Activated CD4-positive, alpha-beta T cell treated with anti-CD3 and anti-CD28 coated beads, Interleukin-2, amount 10 ng/mL, durations not matched to agents 24 days and 14 days (primary cell): ENCODE measurements around the gene COX4I2. TPM values are rescaled to one million over a fixed set of nuclear protein-coding genes. Genes with fewer than 3 reads are reported as not detected.
"Not testable (repeated sequence)": the region's sequence is repeated elsewhere in the genome, so short reads cannot be mapped to it uniquely, and the experiment has no call there.

Experiments used
- DNase-seq: peaks from one replicate; pipeline ENCODE4 v3.0.0; 2022
- H3K27ac Mint-ChIP-seq: one replicate; pipeline ENCODE4 v1.8.0; 2022; ENCODE audit warnings: mild to moderate bottlenecking, mixed read lengths
- H3K27me3 Mint-ChIP-seq: one replicate; pipeline ENCODE4 v1.8.0; 2022; ENCODE audit warnings: mixed read lengths
- H3K36me3 Mint-ChIP-seq: one replicate; pipeline ENCODE4 v1.8.0; 2022; ENCODE audit warnings: low read depth, mild to moderate bottlenecking, mixed read lengths
- H3K4me1 Mint-ChIP-seq: one replicate; pipeline ENCODE4 v1.8.0; 2021; ENCODE audit warnings: mixed read lengths
- H3K4me3 Mint-ChIP-seq: one replicate; pipeline ENCODE4 v1.8.0; 2022; ENCODE audit warnings: mild to moderate bottlenecking, moderate library complexity, mixed read lengths
- H3K9me3 Mint-ChIP-seq: one replicate; pipeline ENCODE4 v1.8.0; 2021; ENCODE audit warnings: mixed read lengths
- intact Hi-C: fragments of 100-400 bp; cut with micrococcal nuclease; formaldehyde crosslinking; loops from one replicate; pipeline ENCODE4 v1.15.1; 2023
- total RNA-seq: library from RNA; stranded (reverse); gene quantifications from 2 replicates; pipeline ENCODE4 v1.2.3, GENCODE V29; 2022

Gene COX4I2
- total RNA-seq, 1 donor from 2014 or later: not detected

DNA sequence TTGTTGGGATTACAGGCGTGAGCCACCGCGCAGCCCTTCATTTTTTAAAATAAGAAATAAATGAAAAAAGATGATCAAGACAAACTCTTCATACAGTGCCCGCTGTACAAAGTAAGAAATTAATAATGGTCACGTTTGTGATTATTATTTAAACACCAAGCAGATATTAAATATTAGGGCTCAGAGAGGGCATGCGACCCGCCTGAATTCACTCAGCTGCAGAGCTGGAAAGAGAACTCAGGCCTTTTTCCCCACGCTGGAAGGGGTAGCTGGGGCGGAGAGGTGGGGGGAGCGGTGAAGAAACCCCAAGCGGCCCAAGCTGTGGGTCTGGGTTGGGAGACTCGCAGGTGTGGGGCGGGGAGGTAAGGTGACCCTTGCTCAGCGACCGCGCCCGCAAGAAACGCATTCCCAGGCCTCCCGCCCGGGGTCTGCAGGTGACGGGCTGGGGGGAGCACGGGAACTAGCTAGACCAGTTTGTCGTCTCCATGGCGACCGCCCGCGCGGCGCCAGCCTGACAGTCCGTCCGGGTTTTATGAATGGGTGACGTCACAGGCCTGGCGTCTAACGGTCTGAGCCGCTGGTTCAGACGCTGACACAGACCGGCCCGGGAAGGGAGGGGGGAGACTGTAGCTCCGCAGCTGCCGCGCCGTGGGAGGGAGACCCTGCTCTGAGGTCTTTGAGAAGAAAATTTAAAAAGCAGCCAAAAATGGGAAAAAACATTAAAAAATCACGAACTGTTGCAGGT lies 33.7 kb upstream of the COX4I2 start:
- DNase-seq: peak; percentile 92
- Mint-ChIP-seq H3K27me3 (peaks cover 47% of the 10 kb centered on the region), H3K4me3 (peak overlapping the region; percentile 98), H3K27ac (peak overlapping the region; percentile 30), H3K36me3 (no peaks in the 10 kb centered on the region), H3K9me3 (no peaks in the 10 kb centered on the region), H3K4me1 (peaks cover 26% of the 10 kb centered on the region)
- intact Hi-C loops: loop anchor here (2.0 kb wide), 2 partner anchors 15 to 89 kb away; partner anchors contain the start of gene HM13

DNA sequence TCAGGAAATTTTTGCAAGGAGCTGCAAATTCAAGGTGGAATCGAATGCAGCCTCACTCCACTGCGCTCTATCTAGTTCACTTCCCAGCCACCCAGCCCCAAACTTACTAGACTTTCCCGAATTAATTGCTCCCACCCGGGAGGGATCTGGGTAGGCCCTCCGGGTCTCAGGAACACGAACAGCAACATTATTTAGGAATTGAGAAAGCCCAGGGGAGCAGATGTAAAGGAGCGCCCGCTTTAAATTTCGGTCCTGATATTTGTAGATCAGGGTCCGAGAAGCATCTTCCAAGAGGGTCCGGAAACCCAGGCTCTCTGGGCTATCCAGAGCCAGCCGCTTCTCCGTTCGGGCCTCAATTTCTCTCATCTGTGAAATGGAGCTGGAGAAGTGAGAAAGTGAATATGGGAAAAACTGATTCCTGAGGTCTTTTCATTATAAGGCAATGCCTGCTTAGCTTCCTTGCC lies 33.1 kb upstream of the COX4I2 start:
- H3K4me3 Mint-ChIP-seq: peak overlapping the region; percentile 98
- H3K9me3 Mint-ChIP-seq: no peaks in the 10 kb centered on the region
- no peaks in the 10 kb centered on the region for H3K36me3 Mint-ChIP-seq
- intact Hi-C loops: loop anchor here (1.0 to 2.0 kb wide), 4 partner anchors 9 to 90 kb away; partner anchors contain the start of gene HM13
- peak overlapping the region; percentile 30 for H3K27ac Mint-ChIP-seq
- H3K27me3 Mint-ChIP-seq: peaks cover 51% of the 10 kb centered on the region
- peaks cover 26% of the 10 kb centered on the region for H3K4me1 Mint-ChIP-seq
- no peak for DNase-seq

GRCh38 chr20:31605031-31605901 lies 32.4 kb upstream of the COX4I2 start, which contains the start of gene ID1:
ID1 (plus strand) TSS chr20:31605289; CDS start chr20:31605388, 99 bp downstream.
- intact Hi-C loops: loop anchor here (1.0 to 2.0 kb wide), 4 partner anchors 8 to 90 kb away; partner anchors contain the start of gene HM13
- Mint-ChIP-seq H3K27me3 (peaks cover 52% of the 10 kb centered on the region), H3K27ac (peak within 1 kb of the TSS; percentile 30), H3K36me3 (no peaks in the 10 kb centered on the region), H3K4me3 (peak within 1 kb of the TSS; percentile 98), H3K9me3 (no peaks in the 10 kb centered on the region), H3K4me1 (peaks cover 26% of the 10 kb centered on the region)
- peak; percentile 97 for DNase-seq

DNA sequence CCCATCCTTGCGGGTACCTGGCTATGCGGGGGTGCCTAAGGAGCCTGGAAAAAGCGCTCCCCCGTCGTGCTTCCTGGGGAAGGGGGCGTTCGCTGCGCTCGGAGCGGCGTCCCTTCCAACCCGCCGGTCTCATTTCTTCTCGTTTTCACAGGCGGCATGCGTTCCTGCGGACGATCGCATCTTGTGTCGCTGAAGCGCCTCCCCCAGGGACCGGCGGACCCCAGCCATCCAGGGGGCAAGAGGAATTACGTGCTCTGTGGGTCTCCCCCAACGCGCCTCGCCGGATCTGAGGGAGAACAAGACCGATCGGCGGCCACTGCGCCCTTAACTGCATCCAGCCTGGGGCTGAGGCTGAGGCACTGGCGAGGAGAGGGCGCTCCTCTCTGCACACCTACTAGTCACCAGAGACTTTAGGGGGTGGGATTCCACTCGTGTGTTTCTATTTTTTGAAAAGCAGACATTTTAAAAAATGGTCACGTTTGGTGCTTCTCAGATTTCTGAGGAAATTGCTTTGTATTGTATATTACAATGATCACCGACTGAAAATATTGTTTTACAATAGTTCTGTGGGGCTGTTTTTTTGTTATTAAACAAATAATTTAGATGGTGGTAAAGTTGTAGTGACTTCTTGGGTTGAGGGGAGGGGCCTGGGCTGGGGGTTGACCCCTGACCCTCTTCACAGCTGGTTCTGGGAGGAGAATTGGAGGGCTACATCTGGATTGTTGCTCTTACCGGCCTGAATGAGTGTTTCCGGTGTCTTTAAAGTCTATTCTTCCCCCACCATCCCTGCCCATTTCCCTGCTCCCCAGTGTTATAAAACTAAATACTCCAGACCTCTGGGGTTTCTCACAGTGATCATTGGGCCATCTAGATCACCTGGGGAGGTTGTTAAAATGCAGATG lies 31.6 kb upstream of the COX4I2 start:
- Mint-ChIP-seq H3K36me3 (no peaks in the 10 kb centered on the region), H3K27me3 (peaks cover 52% of the 10 kb centered on the region), H3K27ac (no peak overlapping the region), H3K4me1 (peaks cover 26% of the 10 kb centered on the region), H3K4me3 (peak overlapping the region; percentile 98), H3K9me3 (no peaks in the 10 kb centered on the region)
- peak; percentile 73 for DNase-seq
- intact Hi-C loops: loop anchor here (1.0 to 2.0 kb wide), 4 partner anchors 7 to 91 kb away; partner anchors contain the start of gene HM13

GRCh38 chr20:31606804-31607639 lies 30.7 kb upstream of the COX4I2 start:
- intact Hi-C loops: no loop called here
- no peaks in the 10 kb centered on the region for H3K36me3 Mint-ChIP-seq
- H3K27me3 Mint-ChIP-seq: peaks cover 52% of the 10 kb centered on the region

GRCh38 chr20:31607640-31608250 lies 30.0 kb upstream of the COX4I2 start:
- Mint-ChIP-seq H3K9me3 (no peaks in the 10 kb centered on the region), H3K27me3 (peaks cover 49% of the 10 kb centered on the region), H3K4me1 (peaks cover 25% of the 10 kb centered on the region), H3K27ac (no peak overlapping the region), H3K36me3 (no peaks in the 10 kb centered on the region), H3K4me3 (no peak overlapping the region)
- DNase-seq: no peak
- intact Hi-C loops: no loop called here

More at GRCh38 chr20:31606804-31607639, 30.7 kb upstream of the COX4I2 start:
- Mint-ChIP-seq H3K4me3 (peak overlapping the region; percentile 98), H3K27ac (no peak overlapping the region), H3K9me3 (no peaks in the 10 kb centered on the region), H3K4me1 (peaks cover 26% of the 10 kb centered on the region)
- DNase-seq: no peak

DNA sequence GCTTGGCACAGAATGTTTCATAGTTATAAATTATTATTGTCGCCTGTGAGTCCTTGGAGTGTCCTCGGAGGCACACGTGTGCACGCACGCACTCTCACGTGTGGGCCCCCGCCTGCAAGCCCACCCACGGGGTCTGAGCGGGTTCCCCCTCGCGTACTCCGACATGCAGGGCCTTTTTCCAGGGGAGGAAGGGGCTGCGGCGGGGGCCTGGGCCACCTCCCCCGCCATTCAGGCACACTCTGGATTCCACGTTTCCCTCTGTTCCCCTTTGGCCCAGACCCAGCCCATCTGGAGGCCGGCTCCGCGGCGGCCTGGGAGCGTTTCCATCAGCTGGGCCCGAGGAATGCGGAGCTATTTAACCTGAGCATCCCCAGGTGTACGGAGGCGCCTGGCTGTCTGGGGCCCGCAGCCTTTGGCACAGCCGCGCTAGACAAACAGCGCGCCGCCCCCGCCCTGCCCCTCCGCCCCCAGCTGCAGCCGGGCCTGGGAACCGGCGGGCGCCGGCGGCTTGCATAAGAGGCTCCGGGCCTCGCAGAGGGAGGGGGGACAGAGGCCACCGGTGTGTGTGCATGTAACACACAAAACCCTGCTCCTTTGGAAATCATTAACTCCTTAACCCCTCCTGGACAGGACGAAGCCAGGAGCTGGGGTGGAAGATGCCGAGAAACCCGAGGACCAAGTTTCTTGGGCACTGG lies 29.3 kb upstream of the COX4I2 start:
- Mint-ChIP-seq H3K36me3 (no peaks in the 10 kb centered on the region), H3K27me3 (peaks cover 49% of the 10 kb centered on the region), H3K27ac (no peak overlapping the region), H3K9me3 (no peaks in the 10 kb centered on the region), H3K4me1 (peaks cover 24% of the 10 kb centered on the region), H3K4me3 (no peak overlapping the region)
- no peak for DNase-seq
- intact Hi-C loops: no loop called here

DNA sequence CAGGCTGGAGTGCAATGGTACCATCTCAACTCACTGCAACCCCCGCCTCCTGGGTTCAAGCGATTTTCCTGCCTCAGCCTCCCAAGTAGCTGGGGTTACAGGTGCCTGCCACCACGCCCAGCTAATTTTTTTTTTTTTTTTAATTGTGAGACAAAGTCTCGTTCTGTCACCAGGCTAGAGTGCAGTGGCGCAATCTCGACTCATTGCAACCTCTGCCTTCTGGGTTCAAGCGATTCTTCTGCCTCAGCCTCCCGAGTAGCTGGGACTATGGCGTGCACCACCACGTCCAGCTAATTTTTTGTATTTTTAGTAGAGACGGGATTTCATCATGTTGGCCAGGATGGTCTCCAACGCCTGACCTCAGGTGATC lies 25.5 kb upstream of the COX4I2 start:
- not testable (repeated sequence) for H3K36me3 Mint-ChIP-seq
- intact Hi-C loops: loop anchor here (1.0 kb wide), 2 partner anchors 43 to 52 kb away; no protein-coding TSS in a partner anchor

GRCh38 chr20:31615416-31615815 lies 22.3 kb upstream of the COX4I2 start:
- Mint-ChIP-seq H3K4me3 (no peak overlapping the region), H3K9me3 (no peaks in the 10 kb centered on the region)

More for the DNA sequence above, 25.5 kb upstream of the COX4I2 start:
- H3K27me3 Mint-ChIP-seq: peaks cover 22% of the 10 kb centered on the region
- not testable (repeated sequence) for H3K4me1 Mint-ChIP-seq, DNase-seq, H3K27ac Mint-ChIP-seq, H3K9me3 Mint-ChIP-seq, H3K4me3 Mint-ChIP-seq

GRCh38 chr20:31617432-31618104 lies 20.1 kb upstream of the COX4I2 start:
- H3K36me3 Mint-ChIP-seq: no peaks in the 10 kb centered on the region
- peaks cover 9% of the 10 kb centered on the region for H3K27me3 Mint-ChIP-seq
- peak overlapping the region; percentile 21 for H3K27ac Mint-ChIP-seq
- DNase-seq: peak; percentile 72
- intact Hi-C loops: no loop called here
- no peak overlapping the region for H3K4me3 Mint-ChIP-seq
- no peaks in the 10 kb centered on the region for H3K9me3 Mint-ChIP-seq
- H3K4me1 Mint-ChIP-seq: peaks cover 11% of the 10 kb centered on the region

More at GRCh38 chr20:31615416-31615815, 22.3 kb upstream of the COX4I2 start:
- no peak for DNase-seq
- peaks cover 12% of the 10 kb centered on the region for H3K4me1 Mint-ChIP-seq
- no peaks in the 10 kb centered on the region for H3K36me3 Mint-ChIP-seq
- peaks cover 9% of the 10 kb centered on the region for H3K27me3 Mint-ChIP-seq
- no peak overlapping the region for H3K27ac Mint-ChIP-seq
- intact Hi-C loops: no loop called here

- Mint-ChIP-seq H3K4me3 (no peak overlapping the region), H3K4me1 (peaks cover 7% of the 10 kb centered on the region), H3K27ac (no peak overlapping the region), H3K36me3 (no peaks in the 10 kb centered on the region), H3K27me3 (peaks cover 6% of the 10 kb centered on the region), H3K9me3 (no peaks in the 10 kb centered on the region)
- no peak for DNase-seq
- intact Hi-C loops: no loop called here
Observed at GRCh38 chr20:31620246-31620645, 17.5 kb upstream of the COX4I2 start.
